ENCODE data around the gene AMPD1.

DNA sequence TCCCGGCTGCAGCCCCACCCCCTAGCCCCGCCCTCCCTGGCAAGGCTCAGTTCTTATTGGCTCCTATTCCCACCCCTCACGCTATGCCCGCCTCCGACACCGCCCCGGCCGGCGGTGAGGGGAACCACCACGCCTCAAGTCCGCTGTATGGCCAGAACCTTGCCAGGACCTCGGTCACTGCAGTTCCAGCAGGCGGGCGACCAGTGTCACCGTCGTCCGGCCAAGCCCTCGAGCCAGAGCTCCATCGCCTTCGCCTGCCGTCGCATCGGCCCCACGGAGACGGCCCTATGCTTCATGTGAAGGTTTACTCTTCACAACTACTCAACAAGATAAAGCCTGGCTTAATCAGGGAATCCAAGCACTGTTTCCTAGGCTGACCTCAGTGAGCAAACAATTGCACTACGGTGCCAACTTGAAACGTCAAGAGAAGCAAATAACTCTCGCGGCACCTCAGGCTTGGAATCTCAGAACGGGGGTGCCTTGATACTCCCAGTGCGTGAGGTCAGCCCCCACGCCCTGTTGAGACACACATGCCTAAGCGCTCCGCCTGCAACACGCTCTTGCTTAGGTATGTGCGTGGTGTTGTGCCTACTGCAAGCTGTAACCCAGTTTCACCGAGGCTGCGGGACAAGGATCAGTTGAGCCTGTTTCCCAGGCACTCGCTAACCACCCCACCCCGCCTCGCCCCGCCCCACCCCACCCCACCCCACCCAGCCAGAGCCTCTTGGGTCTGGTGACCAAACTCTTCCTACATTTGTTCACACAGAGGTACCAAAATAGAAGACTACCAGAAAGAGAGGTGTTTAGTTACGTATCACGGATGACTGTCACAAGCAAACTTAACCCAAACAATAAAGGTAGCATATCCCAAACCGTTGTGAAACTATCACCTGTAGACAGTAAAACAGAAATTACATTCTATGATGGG lies 25.0 kb downstream of the AMPD1 start:
- TF ChIP-seq SUZ12 (IDR thresholded peaks at IDR 0.05; ENCODE audit: extremely low read depth, insufficient read depth, insufficient read length) (no peak), YY1 (IDR thresholded peaks at IDR 0.05; ENCODE audit: insufficient read depth, insufficient read length) (no peak)

Data from NT2/D1 (cell line).